NCI-H82 treated with DMSO at 0.1 percent for 48 hours (cell line): ENCODE measurements around the gene SV2B.
A peak's percentile ranks its signal among the peaks of the same experiment; 100 is the strongest.

Experiments used
- DNase-seq: peaks from one replicate; lab custom pipeline; 2025; ENCODE audit not compliant: unreplicated experiment; lab: John Stamatoyannopoulos, UW

SV2B gene

DNA sequence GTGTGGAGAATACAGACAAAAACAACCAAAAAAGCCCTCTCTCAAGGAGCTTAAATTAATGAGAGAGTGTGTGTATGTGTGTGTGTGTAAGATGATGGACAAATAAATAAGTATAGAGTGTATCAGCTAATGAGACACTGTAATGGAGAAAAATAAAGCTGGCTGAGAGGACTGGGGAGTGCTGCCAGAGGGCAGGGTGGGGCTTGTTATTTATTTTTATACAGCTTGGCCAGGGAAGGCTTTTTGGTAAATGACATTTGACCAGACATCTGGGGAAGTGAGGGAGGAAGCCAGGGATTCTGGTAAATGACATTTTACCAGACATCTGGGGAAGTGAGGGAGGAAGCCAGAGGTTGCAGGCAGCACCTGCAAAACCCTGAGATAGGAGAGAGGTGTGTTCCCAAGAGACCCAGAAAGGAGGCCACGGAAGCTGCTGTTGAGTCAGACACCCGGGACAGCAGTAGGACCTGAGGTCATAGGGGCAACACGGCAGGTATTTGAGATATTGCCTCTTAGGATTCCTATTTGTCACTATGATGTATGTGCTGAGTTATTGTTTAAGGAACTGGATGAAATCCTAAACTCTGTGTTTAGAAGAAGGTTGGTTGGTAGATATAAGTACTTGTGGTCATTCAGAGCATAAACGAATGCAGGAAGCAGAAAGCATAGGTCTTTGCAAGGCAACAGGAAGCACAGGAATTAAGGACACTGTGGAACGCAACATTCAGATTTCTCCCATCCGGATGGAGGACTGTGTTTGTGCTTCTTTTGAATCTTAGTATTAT, 2.7 kb downstream of the SV2B start:
- no peak for DNase-seq

GRCh38 chr15:91104111-91104510, 4.1 kb downstream of the SV2B start:
- DNase-seq: no peak

DNA sequence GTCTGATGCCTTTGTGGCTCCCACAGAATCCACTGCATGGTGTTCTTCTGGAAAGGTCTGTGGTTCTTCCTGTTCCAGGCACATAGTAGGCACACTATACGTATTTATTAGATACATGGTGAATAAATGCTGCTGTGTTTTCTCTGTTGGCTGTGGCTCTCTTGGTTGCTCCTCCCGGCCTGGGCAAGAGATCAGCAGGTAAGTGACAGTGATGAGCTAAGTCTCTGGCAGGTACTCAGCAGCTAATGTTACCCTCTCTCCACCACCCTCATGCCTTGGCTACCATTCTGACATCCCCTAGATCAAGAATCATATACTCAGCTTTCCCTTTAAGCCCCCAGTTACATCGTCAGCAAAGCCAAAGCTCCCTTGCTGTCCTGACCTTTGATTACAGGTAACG, 8.4 kb downstream of the SV2B start:
- DNase-seq: no peak

- no peak for DNase-seq
These were observed 9.8 kb downstream of the SV2B start for GRCh38 chr15:91109885-91110284.

- no peak for DNase-seq
These were observed 10.3 kb downstream of the SV2B start for GRCh38 chr15:91110407-91110806.

- DNase-seq: peak; percentile 96
These were observed 13.0 kb downstream of the SV2B start for GRCh38 chr15:91113030-91113429.

GRCh38 chr15:91114301-91114700, 14.2 kb downstream of the SV2B start:
- peak; percentile 91 for DNase-seq

DNA sequence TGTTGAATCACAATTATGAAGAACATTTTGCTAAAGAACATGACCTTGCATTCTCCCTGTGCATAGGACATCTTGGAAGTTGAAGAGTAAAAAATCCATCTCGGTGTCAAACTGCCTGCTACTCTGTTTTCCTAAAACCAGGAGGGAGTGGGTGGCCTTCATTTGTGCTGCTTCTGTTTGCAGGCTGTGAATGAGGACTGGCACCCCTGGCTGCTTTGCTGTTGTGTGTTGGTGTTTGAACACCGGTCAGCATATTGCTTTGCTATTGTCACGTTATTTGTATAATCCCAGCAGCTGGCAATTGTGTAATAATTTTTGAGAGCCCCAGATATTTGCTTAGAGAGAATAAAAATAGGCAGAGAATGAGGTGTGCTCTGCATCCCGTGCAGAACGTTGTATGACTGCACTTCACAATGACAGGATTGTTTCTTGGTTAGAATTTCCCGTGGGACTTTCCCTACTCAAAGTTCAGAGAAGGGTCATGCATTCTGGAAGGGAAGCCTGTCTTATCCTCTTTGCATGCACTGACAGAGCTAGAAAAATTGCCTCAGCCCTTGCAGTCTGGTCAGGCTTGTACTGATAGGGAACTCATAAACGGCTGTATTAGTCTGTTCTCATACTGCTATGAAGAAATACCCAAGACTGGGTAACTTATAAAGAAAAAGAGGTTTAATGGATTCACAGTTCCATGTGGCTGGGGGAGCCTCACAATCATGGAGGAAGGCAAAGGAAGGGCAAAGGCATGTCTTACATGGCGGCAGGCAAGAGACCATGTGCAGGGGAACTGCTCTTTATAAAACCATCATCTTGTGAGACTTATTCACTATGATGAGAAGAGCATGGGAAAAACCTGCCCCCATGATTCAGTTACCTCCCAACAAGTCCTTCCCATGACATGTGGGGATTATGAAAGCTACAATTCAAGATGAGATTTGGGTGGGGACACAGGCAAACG, 16.3 kb downstream of the SV2B start:
- no peak for DNase-seq

GRCh38 chr15:91117375-91117774, 17.3 kb downstream of the SV2B start:
- no peak for DNase-seq

DNA sequence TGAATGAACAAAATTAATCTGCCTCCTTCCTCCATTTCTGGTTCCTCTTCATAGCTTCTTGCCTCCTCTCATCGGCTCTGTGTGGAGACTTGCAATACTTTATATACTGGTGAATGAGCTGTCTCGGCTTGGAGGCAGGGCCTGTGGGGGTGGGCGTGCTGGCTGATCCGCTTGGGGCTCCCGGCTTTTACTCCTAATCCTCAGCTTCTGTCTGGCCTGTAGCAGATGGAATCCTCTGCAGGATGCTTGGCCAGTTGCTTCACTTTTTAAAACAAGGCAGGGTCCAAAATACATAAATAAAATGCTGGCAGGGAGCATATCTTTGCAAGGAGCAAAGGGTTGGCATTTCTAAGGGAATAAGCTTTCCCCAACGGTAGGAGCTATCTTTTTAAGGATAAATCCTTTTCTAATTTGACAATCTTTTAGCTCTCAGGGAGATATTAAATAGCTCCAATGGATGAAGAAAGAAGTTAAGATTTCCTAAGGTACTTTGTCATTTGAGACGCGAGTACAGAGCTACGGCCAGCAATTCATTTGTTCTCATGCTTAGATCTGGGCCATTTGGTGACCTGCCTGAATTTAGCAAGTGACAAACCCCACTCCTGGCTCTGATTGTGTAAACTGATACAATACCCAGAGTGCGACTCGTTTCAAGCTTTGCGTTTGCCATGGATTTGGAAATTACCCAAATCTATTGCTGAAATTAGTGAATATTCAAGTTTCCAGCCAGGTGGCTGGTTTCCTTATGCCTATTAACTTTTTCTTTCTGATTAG, 18.9 kb downstream of the SV2B start:
- DNase-seq: peak; percentile 87

- DNase-seq: no peak
These were observed 22.2 kb downstream of the SV2B start for GRCh38 chr15:91122296-91122695.

GRCh38 chr15:91124132-91124531, 24.1 kb downstream of the SV2B start:
- no peak for DNase-seq

- DNase-seq: no peak
These were observed 25.1 kb downstream of the SV2B start for GRCh38 chr15:91125162-91125561.

GRCh38 chr15:91126080-91126479, 26.0 kb downstream of the SV2B start:
- no peak for DNase-seq

GRCh38 chr15:91127236-91127955, 27.3 kb downstream of the SV2B start:
- no peak for DNase-seq

GRCh38 chr15:91128016-91128415, 28.0 kb downstream of the SV2B start:
- DNase-seq: no peak

DNA sequence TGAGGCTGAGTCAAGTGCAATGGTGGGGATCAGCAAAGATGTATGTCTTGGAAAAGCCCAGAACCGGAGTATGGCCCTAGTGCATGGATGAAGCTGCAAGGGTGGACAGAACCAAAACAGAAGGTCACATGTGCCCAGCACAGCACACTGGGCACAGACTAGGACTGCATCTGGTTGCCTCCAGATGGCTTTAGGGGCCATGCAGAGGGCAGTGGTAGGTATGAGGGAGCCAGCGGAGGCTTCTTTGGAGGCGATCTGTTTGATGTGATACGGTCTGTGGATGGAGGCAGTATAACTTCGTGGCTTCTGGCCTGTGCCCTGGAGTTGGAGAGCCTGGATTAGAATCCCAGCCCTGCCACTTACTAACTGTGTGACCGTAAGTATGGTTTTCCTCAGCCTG, 29.4 kb downstream of the SV2B start:
- no peak for DNase-seq

GRCh38 chr15:91132079-91132478, 32.0 kb downstream of the SV2B start:
- no peak for DNase-seq

DNA sequence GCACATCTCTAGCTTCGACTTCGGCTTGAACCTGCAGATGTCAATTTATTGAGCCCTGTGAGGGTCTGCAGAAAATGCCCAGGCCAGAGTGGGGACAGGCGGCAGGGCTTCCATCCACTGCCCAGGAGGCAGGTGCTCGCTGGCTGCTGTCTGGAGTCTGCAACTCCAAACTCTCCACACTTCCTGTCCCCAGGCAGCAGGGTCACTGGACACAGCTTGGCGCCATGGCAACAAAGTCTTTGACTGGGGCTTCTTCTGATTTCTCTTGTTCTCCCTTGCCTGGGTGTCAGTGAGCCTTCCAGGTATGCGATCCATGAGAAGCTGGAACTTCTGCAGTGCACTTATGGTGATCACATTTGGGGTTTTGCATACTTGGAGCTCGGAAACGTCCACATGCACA, 33.5 kb downstream of the SV2B start:
- no peak for DNase-seq

DNA sequence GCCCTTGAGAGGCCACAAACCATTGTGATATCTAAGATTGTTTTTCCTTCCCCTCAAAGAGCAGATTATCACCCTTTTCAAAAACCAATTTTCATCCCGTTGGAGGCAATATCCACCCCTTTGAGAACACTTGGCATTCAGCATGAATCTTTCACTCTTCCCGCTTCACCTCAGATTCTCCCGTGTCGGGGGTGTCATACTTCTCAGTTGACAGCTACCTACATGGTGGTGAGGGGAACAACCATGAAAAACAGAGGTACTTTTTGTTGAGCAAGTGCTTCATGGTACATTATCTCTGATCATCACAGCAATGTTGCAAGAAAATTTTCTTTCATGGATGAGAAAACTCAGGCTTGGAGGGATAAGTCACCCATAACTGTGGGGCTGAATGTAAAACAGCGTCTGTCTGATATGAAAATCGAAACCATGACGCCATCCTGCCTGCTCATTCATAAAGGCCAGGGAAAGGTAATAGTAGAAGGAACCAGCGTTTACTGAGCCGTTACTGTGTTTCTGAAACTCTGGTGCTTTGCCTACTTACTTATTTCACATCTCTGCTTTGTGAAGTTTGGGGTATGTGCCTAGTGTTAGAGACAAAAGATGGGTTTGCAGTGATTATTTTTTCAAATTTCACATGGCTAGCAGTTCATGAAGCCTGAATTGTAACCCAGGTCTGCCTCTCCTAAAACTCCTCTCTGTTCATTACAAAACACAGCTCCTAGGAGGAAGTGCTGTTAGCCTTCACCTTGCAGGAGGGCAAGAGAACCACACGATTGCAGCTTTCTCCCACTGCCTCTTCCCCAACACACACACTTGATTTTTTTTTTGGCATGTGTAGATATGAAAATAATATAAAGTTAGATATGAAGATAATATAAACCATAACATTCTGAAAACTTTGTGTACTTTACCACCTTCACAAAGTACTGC, 35.4 kb downstream of the SV2B start:
- DNase-seq: no peak
